ENCODE results near the gene GABRB2.

GABRB2 gene

DNA sequence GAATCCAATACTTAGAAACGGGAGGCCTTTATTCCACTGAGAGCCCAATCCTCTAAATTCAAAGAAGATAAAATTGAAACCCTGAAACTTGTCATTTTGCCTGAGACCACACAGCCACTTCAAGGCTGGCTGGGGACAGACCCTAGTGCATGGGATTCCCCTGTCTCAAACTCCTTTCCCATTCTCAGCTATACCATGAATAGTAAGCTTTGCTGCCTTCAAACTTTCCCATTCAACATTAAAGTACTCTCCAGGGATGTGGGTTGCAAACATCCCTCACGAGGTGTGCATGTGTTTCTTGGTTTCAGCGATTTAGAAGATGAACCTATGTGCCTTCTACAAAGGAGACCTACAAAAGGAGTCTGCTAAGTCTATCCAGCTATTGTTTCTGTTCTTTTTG is 64.6 kb downstream of the GABRB2 start:
- DNase-seq (ENCODE audit: low read depth) = no peak
- H3K4me3 ChIP-seq (ENCODE audit: low read length) = no peak overlapping the region
- TF ChIP-seq, protein P1, sequence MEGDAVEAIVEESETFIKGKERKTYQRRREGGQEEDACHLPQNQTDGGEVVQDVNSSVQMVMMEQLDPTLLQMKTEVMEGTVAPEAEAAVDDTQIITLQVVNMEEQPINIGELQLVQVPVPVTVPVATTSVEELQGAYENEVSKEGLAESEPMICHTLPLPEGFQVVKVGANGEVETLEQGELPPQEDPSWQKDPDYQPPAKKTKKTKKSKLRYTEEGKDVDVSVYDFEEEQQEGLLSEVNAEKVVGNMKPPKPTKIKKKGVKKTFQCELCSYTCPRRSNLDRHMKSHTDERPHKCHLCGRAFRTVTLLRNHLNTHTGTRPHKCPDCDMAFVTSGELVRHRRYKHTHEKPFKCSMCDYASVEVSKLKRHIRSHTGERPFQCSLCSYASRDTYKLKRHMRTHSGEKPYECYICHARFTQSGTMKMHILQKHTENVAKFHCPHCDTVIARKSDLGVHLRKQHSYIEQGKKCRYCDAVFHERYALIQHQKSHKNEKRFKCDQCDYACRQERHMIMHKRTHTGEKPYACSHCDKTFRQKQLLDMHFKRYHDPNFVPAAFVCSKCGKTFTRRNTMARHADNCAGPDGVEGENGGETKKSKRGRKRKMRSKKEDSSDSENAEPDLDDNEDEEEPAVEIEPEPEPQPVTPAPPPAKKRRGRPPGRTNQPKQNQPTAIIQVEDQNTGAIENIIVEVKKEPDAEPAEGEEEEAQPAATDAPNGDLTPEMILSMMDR (IDR thresholded peaks at IDR 0.05; ENCODE audit: insufficient read depth, low read depth, low read length, missing control alignments) = no peak

DNA sequence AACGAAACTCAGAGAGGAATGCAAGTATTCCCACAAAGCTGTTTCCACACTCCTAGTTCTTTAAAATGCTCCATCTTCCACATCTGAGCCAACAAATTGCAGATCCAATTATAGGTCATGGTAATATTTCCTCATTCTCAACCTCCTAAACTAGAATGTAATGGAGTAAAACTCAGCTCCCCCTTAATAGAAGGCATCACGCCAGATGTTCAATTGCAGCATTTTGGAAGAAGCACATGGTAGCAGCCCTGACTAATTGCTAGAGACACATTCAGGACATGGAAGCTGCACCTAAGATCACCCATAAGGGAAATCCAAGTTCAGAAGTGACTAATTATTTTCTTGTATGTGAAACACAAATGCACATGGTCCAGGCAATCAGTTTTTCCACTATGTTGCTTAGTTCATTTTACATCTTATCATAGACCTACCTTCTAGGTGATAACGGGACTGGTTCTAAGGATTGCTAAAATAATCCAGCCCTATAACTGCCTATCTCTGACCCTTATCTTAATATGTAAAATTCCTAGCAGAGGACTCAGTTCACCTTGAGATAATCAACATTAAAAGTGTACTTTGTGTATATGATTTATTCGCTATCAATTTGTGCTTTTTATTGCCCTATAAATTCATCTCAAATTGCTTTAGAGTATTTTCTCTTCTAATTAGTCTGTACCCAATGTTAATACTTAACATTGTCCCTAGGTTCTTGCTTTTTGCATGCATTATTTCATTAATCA is 75.1 kb downstream of the GABRB2 start:
- H3K4me3 ChIP-seq (ENCODE audit: low read length) = no peak overlapping the region
- DNase-seq (ENCODE audit: low read depth) = no peak
- TF ChIP-seq, protein P1 (IDR thresholded peaks at IDR 0.05; ENCODE audit: insufficient read depth, low read depth, low read length, missing control alignments) = no peak

DNA sequence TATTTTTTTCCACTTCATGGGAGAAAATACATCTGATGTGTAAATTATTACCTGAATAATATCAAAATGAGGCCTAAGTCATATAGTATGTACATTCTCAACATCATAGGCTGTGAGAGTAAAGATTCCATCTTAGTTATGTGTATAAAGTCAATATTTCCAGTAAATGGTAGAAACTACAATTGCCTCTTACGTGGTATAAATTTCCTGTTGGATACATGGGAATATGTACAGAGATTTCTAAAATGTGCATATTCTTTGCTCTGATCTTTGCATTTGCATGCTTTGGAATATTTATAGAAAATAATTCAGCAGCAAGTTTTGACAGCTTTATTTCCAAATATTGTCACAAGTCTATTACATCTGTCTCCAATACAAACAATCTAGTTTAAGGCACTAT is 78.8 kb downstream of the GABRB2 start:
- no peak for DNase-seq (ENCODE audit: low read depth)
- H3K4me3 ChIP-seq (ENCODE audit: low read length) = no peak overlapping the region
- TF ChIP-seq, protein P1 (IDR thresholded peaks at IDR 0.05; ENCODE audit: insufficient read depth, low read depth, low read length, missing control alignments) = no peak

DNA sequence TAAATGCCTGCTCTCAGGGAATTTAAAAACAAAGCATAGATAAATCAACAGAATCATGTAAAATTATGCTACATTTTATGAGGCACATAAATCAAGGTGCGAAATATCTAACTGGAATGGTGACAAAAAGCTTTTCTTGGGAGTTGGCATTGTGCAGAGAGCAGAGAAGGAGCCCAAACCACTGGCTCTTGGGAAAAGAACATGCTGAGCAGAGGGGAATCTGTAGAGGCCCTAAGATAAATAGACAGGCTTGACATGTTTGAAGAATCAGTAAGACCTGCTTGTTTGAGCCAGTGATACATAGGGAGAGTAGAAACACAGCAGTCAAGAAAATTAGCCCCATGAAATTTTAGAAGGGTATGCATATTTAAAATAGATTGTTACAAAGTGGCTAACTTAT is 85.8 kb downstream of the GABRB2 start:
- no peak for DNase-seq (ENCODE audit: low read depth)
- TF ChIP-seq, protein P1 (IDR thresholded peaks at IDR 0.05; ENCODE audit: insufficient read depth, low read depth, low read length, missing control alignments) = no peak
- no peak overlapping the region for H3K4me3 ChIP-seq (ENCODE audit: low read length)

DNA sequence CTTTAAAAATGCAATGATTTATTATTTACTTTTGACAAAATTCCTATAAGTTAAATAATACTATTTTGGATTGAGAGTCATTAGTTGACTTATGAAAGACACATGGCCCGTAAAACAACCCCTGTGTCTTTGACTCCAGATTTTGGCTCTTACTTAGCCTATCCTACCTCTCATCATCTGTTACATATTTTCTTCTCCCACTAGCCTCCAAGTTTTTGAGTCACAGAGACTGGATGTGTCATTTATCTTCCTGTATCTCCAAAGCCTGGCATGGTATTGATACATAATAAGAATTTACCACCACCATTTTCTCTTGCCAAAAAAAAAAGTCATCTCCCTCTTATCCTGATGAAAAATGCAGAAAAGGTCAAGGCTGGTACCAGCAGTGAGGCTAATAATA is 99.9 kb downstream of the GABRB2 start:
- H3K4me3 ChIP-seq (ENCODE audit: low read length) = no peak overlapping the region
- no peak for DNase-seq (ENCODE audit: low read depth)
- TF ChIP-seq, protein P1 (IDR thresholded peaks at IDR 0.05; ENCODE audit: insufficient read depth, low read depth, low read length, missing control alignments) = no peak

DNA sequence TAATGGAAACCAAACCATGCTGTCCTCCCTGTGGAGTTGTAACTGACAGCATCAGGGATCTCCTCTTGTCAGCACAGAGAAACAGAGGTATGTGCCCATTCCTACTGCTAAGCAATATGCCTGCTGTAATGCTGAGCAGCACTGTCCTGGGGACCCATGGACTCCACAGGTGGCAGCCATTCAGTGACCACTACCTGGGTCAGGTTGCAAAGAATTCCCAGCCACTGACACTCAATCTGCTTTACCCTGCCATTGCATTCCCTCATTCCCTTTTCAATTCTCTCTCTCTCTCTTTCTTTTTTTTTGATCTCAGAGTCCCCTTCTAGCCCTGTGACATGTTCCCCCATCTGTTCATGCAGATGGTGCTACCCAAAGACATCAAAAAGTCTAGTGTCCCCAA is 104.1 kb downstream of the GABRB2 start:
- no peak overlapping the region for H3K4me3 ChIP-seq (ENCODE audit: low read length)
- DNase-seq (ENCODE audit: low read depth) = no peak
- TF ChIP-seq, protein P1 (IDR thresholded peaks at IDR 0.05; ENCODE audit: insufficient read depth, low read depth, low read length, missing control alignments) = no peak

DNA sequence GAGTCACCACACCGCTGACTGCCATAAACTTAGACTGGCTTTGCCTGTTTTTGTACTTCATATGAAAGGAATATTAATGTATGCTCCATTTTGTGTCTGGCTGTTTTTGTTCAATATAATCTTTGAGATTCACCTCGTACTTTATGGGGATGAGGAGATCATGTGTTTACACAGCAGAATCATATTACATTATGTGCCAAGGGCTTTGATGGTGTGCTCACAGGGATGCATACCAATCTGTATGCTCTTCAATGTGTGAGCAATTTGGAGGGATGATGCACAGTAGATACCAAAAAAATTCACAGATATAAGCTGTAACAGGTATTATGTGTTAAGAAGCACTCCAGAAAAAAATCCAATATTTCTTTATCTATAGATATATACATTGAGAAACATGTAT is 113.7 kb downstream of the GABRB2 start:
- TF ChIP-seq, protein P1 (IDR thresholded peaks at IDR 0.05; ENCODE audit: insufficient read depth, low read depth, low read length, missing control alignments) = no peak
- H3K4me3 ChIP-seq (ENCODE audit: low read length) = no peak overlapping the region
- no peak for DNase-seq (ENCODE audit: low read depth)

Measured in epithelial cell of esophagus (primary cell).